ENCODE data around the gene TP73. TPM values are rescaled to one million over a fixed set of nuclear protein-coding genes. Genes with fewer than 3 reads are reported as not detected.

TP73 gene
- total RNA-seq, 1 donor from 2014 or later = 0.05 TPM

- Mint-ChIP-seq H3K27me3 (ENCODE audit: low read depth) (peaks cover 13% of the 10 kb centered on the region), H3K36me3 (ENCODE audit: low read depth) (no peaks in the 10 kb centered on the region), H3K4me3 (ENCODE audit: unreplicated experiment) (no peak overlapping the region), H3K4me1 (ENCODE audit: low read depth) (peaks cover 3% of the 10 kb centered on the region), H3K9me3 (ENCODE audit: low read depth) (no peaks in the 10 kb centered on the region), H3K27ac (ENCODE audit: unreplicated experiment) (no peak overlapping the region)
- TF ChIP-seq, protein P1, sequence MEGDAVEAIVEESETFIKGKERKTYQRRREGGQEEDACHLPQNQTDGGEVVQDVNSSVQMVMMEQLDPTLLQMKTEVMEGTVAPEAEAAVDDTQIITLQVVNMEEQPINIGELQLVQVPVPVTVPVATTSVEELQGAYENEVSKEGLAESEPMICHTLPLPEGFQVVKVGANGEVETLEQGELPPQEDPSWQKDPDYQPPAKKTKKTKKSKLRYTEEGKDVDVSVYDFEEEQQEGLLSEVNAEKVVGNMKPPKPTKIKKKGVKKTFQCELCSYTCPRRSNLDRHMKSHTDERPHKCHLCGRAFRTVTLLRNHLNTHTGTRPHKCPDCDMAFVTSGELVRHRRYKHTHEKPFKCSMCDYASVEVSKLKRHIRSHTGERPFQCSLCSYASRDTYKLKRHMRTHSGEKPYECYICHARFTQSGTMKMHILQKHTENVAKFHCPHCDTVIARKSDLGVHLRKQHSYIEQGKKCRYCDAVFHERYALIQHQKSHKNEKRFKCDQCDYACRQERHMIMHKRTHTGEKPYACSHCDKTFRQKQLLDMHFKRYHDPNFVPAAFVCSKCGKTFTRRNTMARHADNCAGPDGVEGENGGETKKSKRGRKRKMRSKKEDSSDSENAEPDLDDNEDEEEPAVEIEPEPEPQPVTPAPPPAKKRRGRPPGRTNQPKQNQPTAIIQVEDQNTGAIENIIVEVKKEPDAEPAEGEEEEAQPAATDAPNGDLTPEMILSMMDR (IDR thresholded peaks at IDR 0.05) = no peak
- no peak for DNase-seq (ENCODE audit: low spot score)
Measured at GRCh38 chr1:3691421-3692204, 39.3 kb downstream of the TP73 start.

- no peaks in the 10 kb centered on the region for H3K9me3 Mint-ChIP-seq (ENCODE audit: low read depth)
- H3K4me1 Mint-ChIP-seq (ENCODE audit: low read depth) = peaks cover 3% of the 10 kb centered on the region
Measured at GRCh38 chr1:3692598-3692997, 40.3 kb downstream of the TP73 start.

GRCh38 chr1:3693321-3693720 lies 41.0 kb downstream of the TP73 start:
- Mint-ChIP-seq H3K4me1 (ENCODE audit: low read depth) (peaks cover 3% of the 10 kb centered on the region), H3K27ac (ENCODE audit: unreplicated experiment) (no peak overlapping the region), H3K9me3 (ENCODE audit: low read depth) (no peaks in the 10 kb centered on the region), H3K4me3 (ENCODE audit: unreplicated experiment) (no peak overlapping the region), H3K36me3 (ENCODE audit: low read depth) (no peaks in the 10 kb centered on the region), H3K27me3 (ENCODE audit: low read depth) (peaks cover 22% of the 10 kb centered on the region)
- DNase-seq (ENCODE audit: low spot score) = no peak
- TF ChIP-seq, protein P1 (IDR thresholded peaks at IDR 0.05) = no peak

More at GRCh38 chr1:3692598-3692997, 40.3 kb downstream of the TP73 start:
- H3K36me3 Mint-ChIP-seq (ENCODE audit: low read depth) = no peaks in the 10 kb centered on the region
- no peak overlapping the region for H3K4me3 Mint-ChIP-seq (ENCODE audit: unreplicated experiment)
- H3K27me3 Mint-ChIP-seq (ENCODE audit: low read depth) = peaks cover 22% of the 10 kb centered on the region
- no peak overlapping the region for H3K27ac Mint-ChIP-seq (ENCODE audit: unreplicated experiment)
- TF ChIP-seq, protein P1 (IDR thresholded peaks at IDR 0.05) = no peak
- no peak for DNase-seq (ENCODE audit: low spot score)

DNA sequence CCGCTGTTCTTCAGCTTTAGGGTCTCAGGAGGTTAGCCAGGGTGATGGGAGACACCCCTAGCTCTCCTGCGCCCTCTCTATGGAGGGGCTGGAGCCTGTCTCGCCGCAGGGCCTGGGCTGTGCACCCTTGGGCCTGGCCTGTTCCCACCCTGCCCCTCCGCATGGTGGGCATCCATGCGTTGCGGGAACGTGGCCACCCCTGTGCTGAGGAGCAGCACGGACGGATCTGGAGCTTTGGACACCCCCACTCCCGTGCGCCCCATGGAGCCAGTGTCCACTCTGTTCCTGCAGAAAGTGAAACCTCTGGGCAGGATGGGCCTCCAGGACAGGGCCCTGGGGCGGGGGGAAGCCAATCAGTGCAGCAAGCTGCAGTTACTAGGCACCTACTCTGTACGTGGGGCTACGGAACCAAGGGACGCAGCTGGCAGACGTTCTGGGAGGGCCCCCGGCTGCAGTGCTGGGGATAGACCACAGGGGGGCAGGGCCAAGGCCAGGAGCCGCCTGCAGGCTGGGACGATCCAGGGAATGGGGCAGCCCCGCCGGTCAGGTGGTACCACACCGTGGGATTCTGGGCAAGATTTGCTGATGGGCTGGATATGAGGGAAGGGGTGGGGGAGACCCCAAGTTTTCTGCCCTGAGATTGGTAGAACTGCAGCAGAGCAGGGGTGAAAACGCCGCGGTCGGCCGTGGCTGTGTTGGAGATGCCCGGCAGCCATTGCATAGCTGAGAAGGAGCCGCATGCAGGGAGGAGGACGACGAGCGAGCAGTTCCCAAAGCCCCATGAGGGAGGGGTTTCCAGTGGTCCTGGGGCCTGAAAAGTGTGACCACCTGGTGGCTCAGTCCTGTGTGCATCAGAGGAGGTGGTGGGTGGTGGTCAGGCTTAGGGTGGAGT lies 43.3 kb downstream of the TP73 start:
- Mint-ChIP-seq H3K27ac (ENCODE audit: unreplicated experiment) (no peak overlapping the region), H3K4me1 (ENCODE audit: low read depth) (peaks cover 3% of the 10 kb centered on the region), H3K9me3 (ENCODE audit: low read depth) (no peaks in the 10 kb centered on the region), H3K27me3 (ENCODE audit: low read depth) (peaks cover 38% of the 10 kb centered on the region), H3K36me3 (ENCODE audit: low read depth) (no peaks in the 10 kb centered on the region), H3K4me3 (ENCODE audit: unreplicated experiment) (peak overlapping the region; percentile 59)
- DNase-seq (ENCODE audit: low spot score) = no peak
- TF ChIP-seq, protein P1 (IDR thresholded peaks at IDR 0.05) = peak; percentile 83

DNA sequence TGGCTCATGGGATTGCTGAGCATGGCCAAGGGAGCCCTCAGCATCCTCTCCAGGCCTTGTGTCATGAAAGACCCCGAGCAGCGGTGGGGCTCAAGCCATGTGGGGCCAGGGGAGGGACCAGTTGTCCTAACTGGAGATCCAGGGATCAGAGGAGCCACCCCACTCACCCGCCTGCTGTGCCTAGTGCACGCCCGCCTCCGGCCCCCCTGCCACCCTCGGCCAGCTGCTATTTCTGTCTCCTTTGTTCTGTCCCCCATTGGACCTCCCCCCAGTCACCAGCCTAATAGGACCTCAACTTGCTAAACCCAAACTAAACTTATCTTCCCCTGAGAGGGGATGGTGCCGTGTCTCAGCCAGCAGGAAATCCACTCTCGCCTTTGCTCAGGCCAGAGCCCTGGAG lies 44.4 kb downstream of the TP73 start:
- Mint-ChIP-seq H3K27me3 (ENCODE audit: low read depth) (peaks cover 41% of the 10 kb centered on the region), H3K27ac (ENCODE audit: unreplicated experiment) (no peak overlapping the region), H3K4me3 (ENCODE audit: unreplicated experiment) (no peak overlapping the region), H3K36me3 (ENCODE audit: low read depth) (no peaks in the 10 kb centered on the region), H3K9me3 (ENCODE audit: low read depth) (no peaks in the 10 kb centered on the region), H3K4me1 (ENCODE audit: low read depth) (peaks cover 3% of the 10 kb centered on the region)
- no peak for DNase-seq (ENCODE audit: low spot score)
- TF ChIP-seq, protein P1 (IDR thresholded peaks at IDR 0.05) = no peak
